Epithelial cell of proximal tubule (primary cell): ENCODE measurements around the gene CLDN17. TPM values are rescaled to one million over a fixed set of nuclear protein-coding genes. Genes with fewer than 3 reads are reported as not detected.

Source experiments
- DNase-seq: peaks from one replicate; pipeline ENCODE4 v3.0.0-alpha.2; 2011; ENCODE audit warnings: low read depth
- H3K4me3 ChIP-seq: 2 replicates; pipeline ENCODE4 v1.5.1; 2011; ENCODE audit warnings: low read depth, mild to moderate bottlenecking, low read length
- CTCF ChIP-seq: conservative IDR thresholded peaks from 2 replicates; pipeline ENCODE4 v1.5.1; 2012; ENCODE audit warnings: low read depth, mild to moderate bottlenecking, low read length
- total RNA-seq: library from RNA; depleted of rRNA; stranded (reverse); fragments of >200 nt; gene quantifications from 2 replicates; pipeline ENCODE4 v1.2.3, GENCODE V29; 2015

CLDN17 gene
- total RNA-seq, 1 donor from 2014 or later = not detected

GRCh38 chr21:30200000-30200399 is 33.4 kb upstream of the CLDN17 start:
- TF ChIP-seq CTCF = no peak
- no peak overlapping the region for H3K4me3 ChIP-seq
- DNase-seq = no peak

- peak; percentile 71 for TF ChIP-seq CTCF
- no peak overlapping the region for H3K4me3 ChIP-seq
- peak; percentile 7 for DNase-seq
Measured at GRCh38 chr21:30194701-30195299, 28.2 kb upstream of the CLDN17 start.

DNA sequence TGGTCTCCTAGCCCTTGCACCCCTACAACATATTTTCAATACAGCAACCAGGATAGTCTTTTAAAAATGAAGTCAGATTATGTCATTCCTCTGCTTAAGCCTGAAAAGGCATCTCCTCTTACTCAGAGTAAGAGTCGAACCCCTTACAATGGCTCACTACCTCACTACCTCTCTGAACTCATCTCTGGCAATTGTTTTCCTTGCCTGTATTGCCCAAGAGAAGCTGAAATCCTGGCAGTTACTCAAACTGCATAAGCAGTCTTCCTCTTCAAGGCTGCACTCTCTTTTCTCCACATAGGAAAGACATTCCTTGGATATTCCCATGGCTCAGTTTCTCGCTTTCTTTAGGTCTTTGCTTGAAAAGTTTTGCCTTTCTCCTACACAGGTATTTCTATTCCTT is 26.6 kb upstream of the CLDN17 start:
- TF ChIP-seq CTCF = no peak
- no peak for DNase-seq
- H3K4me3 ChIP-seq = no peak overlapping the region

- TF ChIP-seq CTCF = no peak
- DNase-seq = no peak
- no peak overlapping the region for H3K4me3 ChIP-seq
Measured at GRCh38 chr21:30190554-30190953, 23.9 kb upstream of the CLDN17 start.

- TF ChIP-seq CTCF = no peak
- no peak for DNase-seq
- H3K4me3 ChIP-seq = no peak overlapping the region
Measured at GRCh38 chr21:30189773-30190172, 23.2 kb upstream of the CLDN17 start.

DNA sequence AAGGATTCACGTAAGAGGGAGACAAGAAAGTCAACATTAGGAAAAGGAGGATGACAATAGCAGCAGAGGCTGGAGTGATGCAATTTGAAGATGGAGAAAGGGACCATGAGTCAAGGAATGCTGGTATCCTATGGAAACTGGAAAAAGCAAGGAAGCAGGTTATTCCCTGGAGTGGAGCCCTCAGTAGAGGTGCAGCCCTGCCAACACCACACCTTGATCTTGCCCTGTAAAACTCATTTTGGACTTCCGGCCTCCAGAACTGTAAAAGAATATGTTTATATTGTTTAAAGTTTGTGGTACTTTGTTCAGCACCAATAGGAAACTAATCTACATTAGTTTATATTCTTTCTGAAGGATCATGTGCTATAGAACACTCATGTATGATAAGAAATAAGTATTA is 19.6 kb upstream of the CLDN17 start:
- DNase-seq = no peak
- TF ChIP-seq CTCF = no peak
- no peak overlapping the region for H3K4me3 ChIP-seq

DNA sequence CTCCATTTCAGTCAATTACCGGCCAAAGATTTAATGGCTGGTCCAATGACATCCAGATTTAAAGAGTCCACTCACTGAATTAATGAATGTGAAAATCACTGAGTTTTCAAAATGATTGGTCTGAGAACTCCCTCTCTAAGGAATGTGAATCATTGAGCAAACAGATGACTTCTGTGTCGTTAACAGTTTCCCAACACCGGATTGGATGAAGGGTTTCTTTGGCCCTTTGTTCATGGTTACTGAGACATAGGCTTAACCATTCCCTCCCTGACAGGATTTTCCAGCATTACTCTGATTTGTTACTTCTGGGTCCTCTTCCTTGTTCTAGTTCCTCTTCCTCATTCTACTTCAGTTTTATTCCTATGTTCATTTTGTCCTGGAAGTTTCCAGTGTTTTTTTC is 1.5 kb upstream of the CLDN17 start:
- DNase-seq = no peak
- TF ChIP-seq CTCF = no peak
- no peak overlapping the region for H3K4me3 ChIP-seq
